Astrocyte of the hippocampus (primary cell): Measurements from ENCODE around the gene POFUT1.
"Not testable (repeated sequence)": the region's sequence is repeated elsewhere in the genome, so short reads cannot be mapped to it uniquely, and the experiment has no call there.

Source experiments
- DNase-seq: peaks from one replicate; pipeline ENCODE4 v3.0.0; 2011; ENCODE audit warnings: low read depth, low spot score

The POFUT1 gene

DNA sequence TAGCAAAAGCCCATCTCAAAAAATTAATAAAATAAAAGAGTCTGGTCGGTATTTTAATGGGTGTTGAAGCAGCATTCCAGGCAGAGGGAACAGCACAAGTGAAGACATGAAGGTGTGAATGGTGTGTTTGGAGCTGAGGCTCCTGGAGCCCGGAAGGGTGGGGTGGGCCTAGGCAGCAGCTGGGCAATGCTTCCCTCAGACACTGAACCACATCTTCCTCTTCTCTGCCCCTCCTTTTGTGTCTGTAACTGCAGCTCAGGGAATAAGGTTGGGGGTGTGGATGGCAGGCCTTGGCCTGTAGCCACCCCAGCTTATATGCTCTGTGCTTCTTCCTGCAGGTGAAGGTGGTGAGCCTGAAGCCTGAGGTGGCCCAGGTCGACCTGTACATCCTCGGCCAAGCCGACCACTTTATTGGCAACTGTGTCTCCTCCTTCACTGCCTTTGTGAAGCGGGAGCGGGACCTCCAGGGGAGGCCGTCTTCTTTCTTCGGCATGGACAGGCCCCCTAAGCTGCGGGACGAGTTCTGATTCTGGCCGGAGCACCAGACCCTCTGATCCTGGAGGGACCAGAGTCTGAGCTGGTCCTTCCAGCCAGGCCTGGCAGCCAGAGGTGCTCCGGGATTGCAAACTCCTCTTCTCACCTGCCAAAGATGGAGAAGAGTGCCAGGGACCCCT lies 26.6 kb downstream of the POFUT1 start:
- DNase-seq, result no peak

DNA sequence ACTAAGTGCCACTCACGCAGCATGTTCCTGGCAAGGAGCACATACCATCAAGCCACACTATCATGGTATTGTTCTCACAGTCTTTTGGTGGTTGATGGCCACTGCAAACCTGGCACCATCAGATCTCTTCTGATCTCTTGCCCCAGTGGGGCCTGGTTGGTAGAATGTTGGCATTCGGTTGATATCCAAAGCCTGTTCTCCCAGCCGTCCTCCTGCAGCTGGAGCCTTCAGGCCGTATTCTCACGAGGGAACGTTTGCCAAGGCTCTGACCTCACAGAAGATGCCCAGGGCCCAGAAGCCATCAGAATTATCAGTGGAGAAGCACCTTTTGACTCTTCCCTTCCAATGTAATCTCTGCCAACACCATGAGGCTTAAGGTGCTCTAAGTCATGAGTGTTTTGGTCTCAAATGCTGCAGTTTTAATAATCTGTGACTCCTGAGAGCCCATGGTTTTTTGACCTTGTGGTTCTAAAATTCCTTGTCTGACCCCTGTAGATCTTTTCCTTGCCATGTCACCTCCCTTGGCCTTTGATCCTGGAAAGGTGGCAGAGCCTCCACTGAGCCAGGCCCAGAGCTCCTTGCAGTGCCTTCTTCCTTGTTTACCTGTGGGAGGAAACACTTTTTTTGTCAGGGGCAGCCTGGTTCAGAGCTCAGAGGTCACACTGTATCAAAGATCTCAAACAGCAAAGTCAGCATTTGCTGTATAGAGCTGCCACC lies 27.8 kb downstream of the POFUT1 start:
- no peak for DNase-seq

DNA sequence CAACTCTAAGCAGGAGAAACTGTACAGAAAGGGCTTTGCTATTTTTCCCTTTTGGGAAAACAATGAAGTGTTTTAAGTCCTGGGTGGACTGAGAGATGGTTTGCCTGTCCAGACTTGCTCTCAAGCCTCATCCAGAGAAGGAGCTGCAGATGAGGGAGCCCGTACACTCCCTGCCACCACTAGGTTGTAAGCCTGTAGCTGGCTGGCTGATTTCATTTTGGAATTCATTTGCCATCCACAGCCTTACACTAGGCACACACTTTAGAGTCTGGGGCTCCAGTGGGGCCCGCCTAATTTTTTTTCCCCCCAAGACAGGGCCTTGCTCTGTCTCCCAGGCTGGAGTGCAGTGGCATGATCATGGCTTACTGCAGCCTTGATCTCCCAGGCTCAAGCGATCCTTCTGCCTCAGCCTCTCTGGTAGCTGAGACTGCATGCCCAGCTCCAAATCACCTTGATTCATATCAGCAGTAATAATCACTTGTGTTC lies 28.4 kb downstream of the POFUT1 start:
- no peak for DNase-seq

DNA sequence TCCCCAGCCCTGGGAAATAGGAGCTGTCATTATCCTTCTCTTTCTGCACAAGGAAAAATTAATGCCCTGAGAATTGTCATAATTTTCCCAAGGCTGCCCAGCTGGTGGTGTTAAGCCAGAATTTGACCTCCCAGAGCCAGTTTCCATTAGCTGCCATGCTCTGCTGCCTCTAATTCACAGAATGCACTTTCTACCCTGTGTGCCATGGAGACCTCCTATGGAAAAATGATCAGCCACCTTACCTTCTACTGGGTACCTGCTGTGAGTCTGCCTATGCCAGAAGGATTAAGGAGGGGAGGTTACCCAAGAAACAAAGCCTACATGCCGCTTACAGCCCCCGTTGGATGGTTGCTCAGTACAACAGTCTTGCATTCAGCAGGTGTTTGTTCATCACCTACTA lies 29.1 kb downstream of the POFUT1 start:
- no peak for DNase-seq

DNA sequence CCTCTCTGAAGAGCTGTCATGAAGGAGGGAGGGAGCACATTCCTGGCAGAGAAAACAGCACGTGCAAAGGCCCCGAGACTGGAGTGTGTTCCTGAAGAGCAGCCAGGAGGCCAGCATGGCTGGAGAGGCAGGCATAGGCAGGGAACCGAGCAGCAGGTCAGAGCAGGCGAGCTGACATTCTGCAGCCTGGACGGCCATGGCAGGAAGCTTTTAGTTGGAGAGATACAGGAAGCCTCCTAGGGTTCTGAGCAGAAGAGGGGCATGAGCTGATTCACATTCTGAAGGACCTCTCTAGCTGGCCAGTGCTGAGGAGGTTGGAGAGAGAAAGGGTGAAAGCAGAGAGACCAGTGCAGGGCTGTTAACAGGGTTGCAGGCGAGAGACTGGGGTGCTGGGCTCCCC lies 29.7 kb downstream of the POFUT1 start:
- DNase-seq, result no peak

DNA sequence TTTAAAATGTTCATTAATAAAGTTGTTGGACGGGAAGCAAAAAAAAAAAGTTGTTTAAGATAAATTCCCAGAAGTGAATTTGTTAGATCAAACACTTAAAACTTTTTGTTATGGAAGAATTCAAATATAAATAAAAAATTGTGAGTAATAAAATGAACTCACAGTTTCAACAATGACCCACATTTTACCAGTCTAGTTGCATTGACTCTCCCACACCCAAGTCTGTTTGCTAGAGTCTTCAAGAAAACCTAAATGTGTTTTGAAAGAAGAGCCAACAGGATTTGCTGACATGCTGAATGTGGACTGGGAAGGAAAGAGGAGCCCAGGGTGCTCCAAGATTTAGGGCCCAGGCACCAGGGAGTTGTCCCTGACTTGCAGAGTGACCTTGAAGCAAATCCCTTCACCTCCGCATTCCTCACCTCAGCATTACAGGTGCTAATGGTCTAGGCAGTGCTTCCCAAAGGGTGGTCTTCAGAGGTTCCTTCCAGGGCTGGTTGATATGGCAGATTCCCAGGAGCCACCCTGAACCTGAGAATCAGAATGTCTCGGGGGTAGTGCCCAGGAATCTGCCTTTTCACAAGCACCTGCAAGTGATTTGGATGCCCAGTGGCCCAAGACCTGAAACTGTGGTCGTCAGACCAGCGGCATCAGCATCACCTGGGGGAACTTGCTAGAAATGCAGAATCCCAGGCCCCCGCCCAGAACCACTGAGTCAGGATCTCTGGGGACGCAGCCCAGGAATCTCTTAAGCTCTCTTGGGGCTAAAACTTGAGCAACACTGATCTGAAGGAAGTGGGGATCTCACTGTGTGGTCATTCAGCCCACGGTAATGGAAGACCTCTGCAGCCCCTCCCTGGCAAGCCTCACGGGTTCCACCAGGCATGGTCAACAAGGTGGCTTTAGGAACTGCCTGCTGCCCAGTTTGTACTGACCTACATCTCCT lies 31.1 kb downstream of the POFUT1 start:
- DNase-seq, result no peak

DNA sequence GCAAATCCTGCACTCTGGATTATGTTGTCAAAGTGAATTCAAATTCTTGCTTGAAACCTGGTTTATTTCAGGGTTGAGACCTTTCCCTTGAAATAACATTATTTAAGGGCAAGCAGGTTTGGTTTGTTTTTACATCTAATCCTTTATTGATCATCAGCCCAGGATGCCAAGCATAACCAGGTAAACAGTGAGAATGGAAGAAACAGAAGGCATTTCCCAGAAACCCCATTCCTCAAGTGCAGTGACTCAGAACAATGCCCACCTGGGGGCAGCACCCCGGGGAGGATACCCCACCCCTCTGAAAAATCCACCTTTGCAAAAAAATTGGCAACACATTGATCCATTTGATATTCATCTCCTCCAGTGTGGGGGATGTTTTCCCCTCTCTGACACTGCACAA lies 32.5 kb downstream of the POFUT1 start:
- peak; percentile 7 for DNase-seq

DNA sequence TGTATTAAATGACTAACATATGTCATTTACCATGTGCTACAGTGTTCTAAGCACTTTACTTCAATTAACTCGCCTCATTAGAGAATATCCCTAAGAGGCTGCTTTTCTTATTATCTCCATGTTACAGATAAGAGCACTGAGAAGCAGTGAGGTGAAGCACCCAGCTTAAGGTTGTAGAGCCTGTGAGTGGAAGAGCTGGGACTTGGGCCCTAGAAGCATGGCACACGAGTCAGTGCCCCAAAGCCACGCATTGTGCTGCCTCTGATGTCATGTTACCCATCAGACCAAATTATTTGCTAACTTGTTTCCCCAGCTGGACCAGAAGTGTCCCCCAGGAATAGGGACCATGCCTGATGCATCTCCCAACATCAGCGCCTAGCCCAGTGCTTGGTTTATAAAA lies 34.1 kb downstream of the POFUT1 start:
- no peak for DNase-seq

DNA sequence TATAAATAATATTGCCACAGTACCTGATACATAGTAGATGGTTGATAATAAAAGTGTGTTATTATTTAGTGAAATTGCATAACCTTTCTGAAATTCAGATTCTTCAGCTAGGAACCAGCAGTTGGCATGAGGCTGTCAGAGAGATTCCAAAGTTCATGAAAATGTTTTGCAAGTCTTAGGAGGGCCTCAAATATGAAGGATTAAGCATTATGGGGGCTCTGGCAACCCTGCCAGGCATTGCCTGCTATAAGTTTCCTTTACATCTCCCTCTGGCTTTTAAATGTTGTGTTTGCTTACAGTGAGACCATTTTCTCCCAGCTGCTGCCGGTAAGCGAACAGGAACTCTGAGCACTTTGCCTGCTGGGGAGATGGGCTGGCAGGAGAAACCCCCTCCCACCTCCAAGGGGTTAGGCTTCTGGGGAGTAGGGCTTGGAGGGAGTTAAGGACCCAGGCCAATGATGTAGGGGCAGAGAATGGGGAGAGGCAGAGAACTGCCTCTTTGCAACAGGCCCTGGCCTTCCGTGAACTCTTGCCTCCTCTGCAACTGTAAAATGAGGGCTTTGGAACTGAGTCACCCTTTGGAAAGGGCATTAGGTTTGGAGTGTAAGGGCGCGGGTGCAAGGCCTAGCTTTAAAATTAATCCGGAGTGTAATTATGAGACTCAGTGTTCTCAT lies 36.6 kb downstream of the POFUT1 start:
- no peak for DNase-seq

DNA sequence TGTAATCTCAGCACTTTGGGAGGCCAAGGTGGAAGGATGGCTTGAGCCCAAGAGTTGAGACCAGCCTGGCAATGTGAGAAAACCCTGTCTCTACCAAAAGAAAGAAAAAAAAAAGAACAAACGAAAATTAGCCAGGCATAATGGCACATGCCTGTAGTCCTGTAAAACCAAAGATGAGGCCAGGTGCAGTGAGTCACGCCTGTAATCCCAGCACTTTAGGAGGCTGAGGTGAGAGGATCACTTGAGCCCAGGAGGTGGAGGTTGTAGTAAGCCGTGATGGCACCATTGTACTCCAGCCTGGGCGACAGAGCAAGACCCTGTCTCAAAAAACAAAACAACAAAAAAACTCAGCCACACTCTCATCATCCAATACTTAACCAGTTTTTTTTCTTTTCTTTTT lies 37.3 kb downstream of the POFUT1 start:
- DNase-seq, result no peak

DNA sequence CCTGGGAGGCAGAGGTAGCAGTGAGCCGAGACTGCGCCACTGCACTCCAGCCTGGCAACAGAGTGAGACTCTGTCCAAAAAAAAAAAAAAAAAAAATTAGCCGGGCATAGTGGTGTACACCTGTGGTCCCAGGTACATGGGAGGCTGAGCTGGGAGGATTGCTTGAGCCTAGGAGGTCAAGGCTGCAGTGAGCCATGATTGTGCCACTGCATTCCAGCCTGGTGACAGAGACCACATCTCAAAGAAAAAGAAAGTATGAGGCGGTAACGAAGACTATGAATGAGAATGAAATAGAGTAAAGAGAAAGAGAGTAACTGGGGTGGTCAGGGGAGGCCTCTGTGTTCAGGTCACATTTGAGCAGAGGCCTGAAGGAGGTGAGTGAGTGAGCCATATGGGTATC lies 38.5 kb downstream of the POFUT1 start:
- DNase-seq, result not testable (repeated sequence)

DNA sequence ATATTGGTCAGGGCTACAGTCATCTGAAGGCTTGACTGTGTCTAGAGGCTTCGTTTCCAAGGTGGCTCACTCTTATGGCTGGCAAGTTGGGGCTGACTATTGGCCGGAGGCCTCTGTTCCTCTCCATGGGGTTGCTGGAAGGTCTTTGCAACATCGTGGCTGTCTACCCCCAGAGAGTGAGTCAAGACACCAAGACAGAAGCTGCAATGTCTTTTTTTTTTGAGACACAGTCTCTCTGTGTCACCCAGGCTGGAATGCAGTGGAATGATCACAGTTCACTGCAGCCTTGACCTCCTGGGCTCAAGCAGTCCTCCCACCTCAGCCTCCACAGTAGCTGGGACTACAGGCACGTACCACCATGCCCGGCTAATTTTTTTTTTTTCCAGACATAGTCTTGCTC lies 40.4 kb downstream of the POFUT1 start:
- no peak for DNase-seq

DNA sequence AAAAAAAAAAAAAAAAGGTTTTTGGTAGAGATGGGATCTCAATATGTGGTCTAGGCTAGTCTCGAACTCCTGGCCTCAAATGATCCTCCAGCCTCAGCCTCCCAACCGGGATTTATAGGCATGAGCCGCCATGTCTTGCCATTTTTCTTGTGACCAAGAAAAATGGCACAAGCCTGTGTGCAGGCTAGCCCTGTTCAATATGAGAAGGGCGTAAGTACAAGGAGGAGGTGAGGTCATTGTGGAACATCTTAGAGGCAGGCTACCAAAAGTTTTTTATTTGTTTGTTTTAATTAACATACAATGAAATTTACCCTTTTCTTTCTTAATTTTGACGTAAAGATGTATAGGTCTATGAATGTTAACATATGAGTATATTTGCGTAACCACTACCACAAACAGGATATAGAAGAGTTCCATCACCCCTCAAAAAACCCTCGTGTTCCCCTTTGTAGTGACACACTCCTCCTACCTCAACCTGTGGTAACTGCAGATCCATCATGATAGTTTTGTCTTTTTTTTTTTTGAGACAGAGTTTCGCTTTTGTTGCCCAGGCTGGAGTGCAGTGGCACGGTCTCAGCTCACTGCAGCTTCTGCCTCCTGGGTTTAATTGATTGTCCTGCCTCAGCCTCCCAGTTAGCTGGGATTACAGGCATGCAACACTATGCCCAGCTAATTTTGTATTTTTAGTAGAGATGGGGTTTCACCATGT lies 41.5 kb downstream of the POFUT1 start:
- DNase-seq, result no peak

DNA sequence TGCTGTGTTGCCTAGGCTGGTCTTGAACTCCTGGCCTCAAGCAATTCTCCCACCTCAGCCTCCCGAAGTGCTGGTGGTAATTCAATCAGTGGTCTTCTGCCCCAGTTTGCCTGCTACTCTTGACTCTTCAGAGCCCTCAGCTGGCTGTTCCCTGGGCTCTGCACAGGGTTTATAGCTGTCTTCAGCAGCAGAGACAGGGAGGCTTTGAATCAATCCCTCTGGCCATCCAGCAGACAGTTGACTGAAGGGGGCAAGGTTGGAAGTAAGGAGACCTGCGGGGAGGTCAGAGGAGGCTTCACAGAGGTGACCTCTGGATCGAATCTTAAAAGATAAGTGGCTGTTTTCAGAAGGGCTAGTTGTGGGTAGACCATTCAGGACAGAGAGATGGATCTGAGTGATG lies 43.8 kb downstream of the POFUT1 start:
- DNase-seq, result no peak

DNA sequence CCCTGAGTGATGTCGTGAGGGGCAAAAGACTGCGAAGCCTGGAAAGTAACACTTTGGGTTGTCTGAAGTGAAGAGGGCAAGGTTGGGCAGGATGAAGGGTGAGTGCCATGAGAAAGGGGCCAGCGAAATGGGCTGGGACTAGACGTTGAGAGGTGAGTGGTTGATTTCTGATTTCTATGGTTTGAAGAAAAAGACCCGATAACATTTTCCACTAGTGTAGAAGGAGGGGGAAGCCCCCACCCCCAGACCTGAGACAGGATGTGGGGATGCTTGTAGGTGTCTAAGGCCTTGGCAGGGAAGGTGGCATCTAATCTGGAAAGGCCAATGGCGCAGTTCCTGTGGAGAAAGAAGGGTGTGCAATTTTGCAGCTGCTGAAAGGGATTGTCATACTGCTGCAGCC lies 44.5 kb downstream of the POFUT1 start:
- no peak for DNase-seq

DNA sequence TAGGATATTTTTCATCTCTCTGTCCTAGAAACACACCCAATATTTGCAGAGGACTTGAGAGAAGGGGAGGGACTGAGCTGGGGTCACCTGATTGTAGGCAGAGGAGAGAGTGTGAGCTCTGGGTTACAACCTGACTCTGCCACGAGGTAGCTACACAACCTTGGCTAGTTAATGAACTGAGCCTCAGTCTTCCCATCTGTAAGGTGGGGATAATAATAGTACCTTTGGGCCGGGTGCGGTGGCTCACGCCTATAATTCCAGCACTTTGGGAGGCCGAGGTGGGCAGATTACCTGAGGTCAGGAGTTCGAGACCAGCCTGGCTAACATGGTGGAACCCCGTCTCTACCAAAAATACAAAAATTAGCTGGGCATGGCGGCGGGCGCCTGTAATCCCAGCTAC lies 53.3 kb downstream of the POFUT1 start:
- not testable (repeated sequence) for DNase-seq

DNA sequence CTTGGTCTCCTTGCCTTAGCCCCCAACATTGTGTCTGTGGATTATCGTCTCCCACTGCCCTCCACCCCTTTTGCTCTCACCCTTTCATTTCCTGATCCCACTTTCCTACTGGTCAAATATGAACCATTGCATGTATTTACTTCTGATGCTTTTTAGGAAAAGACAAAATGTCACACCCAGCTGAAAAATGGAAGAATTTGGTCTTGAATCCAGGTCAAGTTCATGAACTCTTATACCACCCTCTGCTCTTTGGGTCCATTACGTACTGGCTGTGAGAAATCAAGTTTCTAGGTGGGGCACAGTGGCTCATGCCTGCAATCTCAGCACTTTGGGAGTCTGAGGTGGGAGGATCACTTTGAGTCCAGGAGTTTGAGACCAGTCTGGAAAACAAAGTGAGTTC lies 54.0 kb downstream of the POFUT1 start:
- no peak for DNase-seq

DNA sequence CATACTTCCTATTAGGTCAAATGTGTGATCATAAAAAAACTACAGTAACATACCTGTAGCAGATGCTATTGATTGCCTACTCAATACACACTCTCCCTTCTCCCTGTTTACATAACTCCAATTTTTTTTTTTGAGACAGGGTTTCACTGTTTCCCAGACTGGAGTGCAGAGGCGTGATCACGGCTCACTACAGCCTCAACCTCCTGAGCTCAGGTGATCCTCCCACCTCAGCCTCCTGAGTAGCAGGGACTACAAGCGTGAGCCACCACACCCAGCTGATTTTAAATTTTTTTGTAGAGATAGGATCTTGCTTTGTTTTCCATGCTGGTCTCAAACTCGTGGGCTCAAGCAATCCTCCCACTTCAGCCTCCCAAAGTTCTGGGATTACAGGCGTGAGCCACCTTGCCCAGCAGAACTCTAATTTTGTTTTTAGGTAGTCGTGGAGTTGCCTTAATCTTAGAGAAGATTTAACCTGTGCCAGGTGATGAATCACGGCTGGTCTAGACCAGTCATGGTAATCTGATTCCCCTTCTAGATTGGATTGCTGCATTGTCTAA lies 55.8 kb downstream of the POFUT1 start:
- DNase-seq, result no peak

DNA sequence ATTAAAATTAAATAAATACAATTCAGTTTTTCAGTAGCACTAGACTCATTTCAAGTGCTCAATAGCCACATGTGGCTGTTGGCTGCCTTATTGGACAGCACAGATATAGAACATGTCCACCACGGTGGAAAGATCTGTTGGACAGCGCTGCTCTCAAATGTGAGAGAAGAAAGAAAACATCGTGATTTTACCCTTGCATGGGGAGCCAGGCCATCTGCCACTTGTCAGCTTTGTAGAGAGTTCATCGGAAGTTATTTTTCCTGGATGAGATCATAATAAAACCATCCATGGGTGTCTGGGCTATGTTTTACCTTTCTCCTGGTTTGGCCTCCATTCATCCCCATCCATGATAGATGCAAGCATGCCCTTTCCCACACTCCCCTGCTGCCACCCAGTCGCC lies 63.9 kb downstream of the POFUT1 start:
- DNase-seq, result no peak

DNA sequence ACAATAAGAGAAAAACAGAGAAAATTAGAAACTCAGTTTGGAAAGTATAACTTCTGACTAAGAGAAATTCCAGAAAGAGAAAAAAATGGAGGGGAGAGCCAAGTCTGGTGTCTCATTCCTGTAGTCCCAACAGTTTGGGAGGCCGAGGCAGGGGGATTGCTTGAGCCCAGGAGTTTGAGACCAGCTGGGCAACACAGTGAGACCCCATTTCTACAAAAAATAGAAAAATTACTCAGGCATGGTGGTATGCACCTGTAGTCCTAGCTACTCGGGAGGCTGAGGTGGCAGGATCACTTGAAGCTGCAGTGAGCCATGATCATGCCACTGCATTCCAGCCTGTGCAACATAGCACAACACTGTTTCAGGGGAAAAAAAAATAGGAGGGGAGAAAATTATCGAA lies 66.7 kb downstream of the POFUT1 start:
- DNase-seq, result no peak

DNA sequence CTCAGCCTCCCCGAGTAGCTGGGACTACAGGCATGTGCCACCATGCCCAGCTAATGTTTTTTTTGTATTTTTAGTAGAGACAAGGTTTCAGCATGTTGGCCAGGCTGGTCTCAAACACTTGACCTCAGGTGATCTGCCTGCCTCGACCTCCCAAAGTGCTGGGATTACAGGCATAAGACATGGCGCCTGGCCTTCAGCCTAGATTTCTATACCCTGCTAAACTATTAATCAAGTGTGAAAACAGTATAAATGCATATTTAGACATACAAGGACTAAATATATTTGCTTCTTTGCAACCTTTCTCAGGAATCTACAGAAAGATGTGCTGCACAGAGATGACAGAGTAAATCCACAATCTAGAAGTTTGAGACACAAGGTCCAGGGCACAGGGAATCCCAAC lies 67.5 kb downstream of the POFUT1 start:
- DNase-seq, result not testable (repeated sequence)
